Tibial nerve (tissue), 3 donors: ENCODE results near the gene CADPS2.

ENCODE experiments used
- POLR2A ChIP-seq, 2 donors: fragments of 450-650 bp; IDR thresholded peaks; one replicate each; pipeline ENCODE4 v1.6.1; 2017; ENCODE audit warnings: antibody characterized with exemption in 2 of 2, mild to moderate bottlenecking in 2 of 2, moderate library complexity in 2 of 2
- TF ChIP-seq, protein P1 (sequence below), 5 experiments: fragments of 200-600 bp in 3 of 5; fragments of 450-650 bp in 2 of 5; sonication (generic) in 3 of 5; IDR thresholded peaks; one replicate each; pipeline ENCODE4 v1.5.1; 2016 to 2019; ENCODE audit warnings: antibody characterized with exemption in 5 of 5, mild to moderate bottlenecking in 3 of 5, moderate library complexity in 2 of 5

- TF ChIP-seq, protein P1, sequence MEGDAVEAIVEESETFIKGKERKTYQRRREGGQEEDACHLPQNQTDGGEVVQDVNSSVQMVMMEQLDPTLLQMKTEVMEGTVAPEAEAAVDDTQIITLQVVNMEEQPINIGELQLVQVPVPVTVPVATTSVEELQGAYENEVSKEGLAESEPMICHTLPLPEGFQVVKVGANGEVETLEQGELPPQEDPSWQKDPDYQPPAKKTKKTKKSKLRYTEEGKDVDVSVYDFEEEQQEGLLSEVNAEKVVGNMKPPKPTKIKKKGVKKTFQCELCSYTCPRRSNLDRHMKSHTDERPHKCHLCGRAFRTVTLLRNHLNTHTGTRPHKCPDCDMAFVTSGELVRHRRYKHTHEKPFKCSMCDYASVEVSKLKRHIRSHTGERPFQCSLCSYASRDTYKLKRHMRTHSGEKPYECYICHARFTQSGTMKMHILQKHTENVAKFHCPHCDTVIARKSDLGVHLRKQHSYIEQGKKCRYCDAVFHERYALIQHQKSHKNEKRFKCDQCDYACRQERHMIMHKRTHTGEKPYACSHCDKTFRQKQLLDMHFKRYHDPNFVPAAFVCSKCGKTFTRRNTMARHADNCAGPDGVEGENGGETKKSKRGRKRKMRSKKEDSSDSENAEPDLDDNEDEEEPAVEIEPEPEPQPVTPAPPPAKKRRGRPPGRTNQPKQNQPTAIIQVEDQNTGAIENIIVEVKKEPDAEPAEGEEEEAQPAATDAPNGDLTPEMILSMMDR (IDR thresholded peaks at IDR 0.05), result no peak
- TF ChIP-seq POLR2A (IDR thresholded peaks at IDR 0.05), result no peak
These were observed 54.8 kb downstream of the CADPS2 start for GRCh38 chr7:122831436-122831835.
